ENCODE results near the gene PLA2G2F.

Gene PLA2G2F

GRCh38 chr1:20178634-20179370 lies 39.7 kb downstream of the PLA2G2F start:
- Histone ChIP-seq H3K36me3 (no peaks in the 10 kb centered on the region), H3K9me3 (no peaks in the 10 kb centered on the region), H3K4me1 (ENCODE audit: control insufficient read depth in 1 of 2, insufficient read depth in 1 of 2, low read depth in 1 of 2, low read length in 1 of 2) (no peaks in the 10 kb centered on the region), H3K4me3 (ENCODE audit: low read depth in 1 of 2, low read length in 1 of 2) (no peak overlapping the region), H3K27ac (no peak overlapping the region), H3K27me3 (peaks cover 10% of the 10 kb centered on the region)
- no peak for TF ChIP-seq CTCF (IDR thresholded peaks at IDR 0.05)

- H3K27ac ChIP-seq: no peak overlapping the region
- H3K27me3 ChIP-seq: peaks cover 18% of the 10 kb centered on the region
- no peaks in the 10 kb centered on the region for H3K4me1 ChIP-seq (ENCODE audit: control insufficient read depth in 1 of 2, insufficient read depth in 1 of 2, low read depth in 1 of 2, low read length in 1 of 2)
- H3K4me3 ChIP-seq (ENCODE audit: low read depth in 1 of 2, low read length in 1 of 2): no peak overlapping the region
- no peak for TF ChIP-seq CTCF (IDR thresholded peaks at IDR 0.05)
- no peaks in the 10 kb centered on the region for H3K36me3 ChIP-seq
- H3K9me3 ChIP-seq: no peaks in the 10 kb centered on the region
These were observed 40.4 kb downstream of the PLA2G2F start for GRCh38 chr1:20179371-20180128.

GRCh38 chr1:20180129-20180843 lies 41.2 kb downstream of the PLA2G2F start:
- Histone ChIP-seq H3K36me3 (no peaks in the 10 kb centered on the region), H3K9me3 (no peaks in the 10 kb centered on the region), H3K4me3 (ENCODE audit: low read depth in 1 of 2, low read length in 1 of 2) (no peak overlapping the region), H3K27ac (no peak overlapping the region), H3K27me3 (peaks cover 25% of the 10 kb centered on the region), H3K4me1 (ENCODE audit: control insufficient read depth in 1 of 2, insufficient read depth in 1 of 2, low read depth in 1 of 2, low read length in 1 of 2) (no peaks in the 10 kb centered on the region)
- no peak for TF ChIP-seq CTCF (IDR thresholded peaks at IDR 0.05)

- no peak for TF ChIP-seq CTCF (IDR thresholded peaks at IDR 0.05)
- Histone ChIP-seq H3K27ac (no peak overlapping the region), H3K4me1 (ENCODE audit: control insufficient read depth in 1 of 2, insufficient read depth in 1 of 2, low read depth in 1 of 2, low read length in 1 of 2) (no peaks in the 10 kb centered on the region), H3K27me3 (peaks cover 31% of the 10 kb centered on the region), H3K9me3 (no peaks in the 10 kb centered on the region), H3K36me3 (no peaks in the 10 kb centered on the region), H3K4me3 (ENCODE audit: low read depth in 1 of 2, low read length in 1 of 2) (no peak overlapping the region)
These were observed 41.7 kb downstream of the PLA2G2F start for GRCh38 chr1:20180844-20181207.

GRCh38 chr1:20182415-20182814 lies 43.3 kb downstream of the PLA2G2F start:
- H3K36me3 ChIP-seq: no peaks in the 10 kb centered on the region
- peaks cover 46% of the 10 kb centered on the region for H3K27me3 ChIP-seq
- no peaks in the 10 kb centered on the region for H3K4me1 ChIP-seq (ENCODE audit: control insufficient read depth in 1 of 2, insufficient read depth in 1 of 2, low read depth in 1 of 2, low read length in 1 of 2)
- H3K9me3 ChIP-seq: no peaks in the 10 kb centered on the region
- H3K4me3 ChIP-seq (ENCODE audit: low read depth in 1 of 2, low read length in 1 of 2): no peak overlapping the region
- no peak overlapping the region for H3K27ac ChIP-seq
- TF ChIP-seq CTCF (IDR thresholded peaks at IDR 0.05): no peak

Data from neutrophil (primary cell).